WTC11 (cell line): ENCODE results near the gene DEFB126. TPM values are rescaled to one million over a fixed set of nuclear protein-coding genes. Genes with fewer than 3 reads are reported as not detected.

Source experiments
- ATAC-seq: fragments of 200-7000 bp; cut with Tn5 transposase; 2 replicates; pipeline ENCODE4 v1.10.0; 2021; ENCODE audit warnings: mild to moderate bottlenecking, moderate library complexity
- CTCF ChIA-PET: fragments of 300-600 bp; sonication (Branson Sonifier 250); formaldehyde crosslinking; loops from one replicate; lab custom pipeline; 2021; ENCODE audit warnings: antibody characterized with exemption; lab: Charles Lee
- POLR2A ChIA-PET: fragments of 350-600 bp; sonication (Branson Sonifier 250); formaldehyde crosslinking; loops from one replicate; lab custom pipeline; 2021; ENCODE audit warnings: antibody characterized with exemption; lab: Charles Lee
- DNase-seq: peaks from one replicate; pipeline ENCODE4 v3.0.0; 2021; ENCODE audit warnings: low spot score
- H3K27ac Mint-ChIP-seq: 2 replicates; pipeline ENCODE4 v1.8.0; 2021; ENCODE audit warnings: mixed read lengths
- H3K27me3 Mint-ChIP-seq: 2 replicates; pipeline ENCODE4 v1.8.0; 2021; ENCODE audit warnings: low read depth, mild to moderate bottlenecking, moderate library complexity, mixed read lengths
- H3K36me3 Mint-ChIP-seq: 2 replicates; pipeline ENCODE4 v1.8.0; 2021; ENCODE audit warnings: mixed read lengths
- H3K4me1 Mint-ChIP-seq: 2 replicates; pipeline ENCODE4 v1.8.0; 2022; ENCODE audit warnings: mixed read lengths
- H3K4me3 Mint-ChIP-seq: 2 replicates; pipeline ENCODE4 v1.8.0; 2021; ENCODE audit warnings: mild to moderate bottlenecking, moderate library complexity, mixed read lengths
- H3K9me3 Mint-ChIP-seq: 2 replicates; pipeline ENCODE4 v1.8.0; 2021; ENCODE audit warnings: mixed read lengths
- AFF4 ChIP-seq: sonication (generic); formaldehyde crosslinking; IDR thresholded peaks from 2 replicates; pipeline ENCODE4 v1.8.1; 2023; ENCODE audit warnings: mild to moderate bottlenecking, missing genetic modification reagents, borderline replicate concordance
- ATF6 ChIP-seq: sonication (generic); formaldehyde crosslinking; IDR thresholded peaks from 2 replicates; pipeline ENCODE4 v1.8.1; 2023; ENCODE audit warnings: mild to moderate bottlenecking, missing genetic modification reagents
- E2F4 ChIP-seq: sonication (generic); formaldehyde crosslinking; IDR thresholded peaks from 2 replicates; pipeline ENCODE4 v1.8.1; 2022; ENCODE audit warnings: low read depth, mild to moderate bottlenecking, moderate library complexity, missing genetic modification reagents, borderline replicate concordance
- E2F5 ChIP-seq: sonication (generic); formaldehyde crosslinking; IDR thresholded peaks from 2 replicates; pipeline ENCODE4 v1.8.1; 2022; ENCODE audit warnings: mild to moderate bottlenecking, moderate library complexity, missing genetic modification reagents
- FOXK1 ChIP-seq: sonication (generic); formaldehyde crosslinking; IDR thresholded peaks from 2 replicates; pipeline ENCODE4 v1.8.0; 2022; ENCODE audit warnings: mild to moderate bottlenecking, moderate library complexity, missing genetic modification reagents
- FOXP4 ChIP-seq: sonication (generic); formaldehyde crosslinking; IDR thresholded peaks from 2 replicates; pipeline ENCODE4 v1.8.0; 2022; ENCODE audit warnings: mild to moderate bottlenecking, missing genetic modification reagents
- GABPB1 ChIP-seq: sonication (generic); formaldehyde crosslinking; IDR thresholded peaks from 2 replicates; pipeline ENCODE4 v1.8.1; 2023; ENCODE audit warnings: mild to moderate bottlenecking, missing genetic modification reagents
- GRHL2 ChIP-seq: fragments of 250-450 bp; sonication (Bioruptor Pico); IDR thresholded peaks from 2 replicates; pipeline ENCODE4 v1.8.0; 2022; ENCODE audit warnings: mild to moderate bottlenecking, moderate library complexity; ENCODE audit not compliant: insufficient replicate concordance, severe bottlenecking
- MXD4 ChIP-seq: fragments of 250-450 bp; sonication (Bioruptor Pico); IDR thresholded peaks from 2 replicates; pipeline ENCODE4 v1.8.0; 2021; ENCODE audit warnings: mild to moderate bottlenecking, moderate library complexity, borderline replicate concordance
- MYBL2 ChIP-seq: sonication (generic); formaldehyde crosslinking; IDR thresholded peaks from 2 replicates; pipeline ENCODE4 v1.8.1; 2023; ENCODE audit warnings: mild to moderate bottlenecking, moderate library complexity, missing genetic modification reagents
- NFE2L1 ChIP-seq: sonication (generic); formaldehyde crosslinking; IDR thresholded peaks from 2 replicates; pipeline ENCODE4 v1.8.1; 2023; ENCODE audit warnings: missing genetic modification reagents
- RELA ChIP-seq: sonication (generic); formaldehyde crosslinking; IDR thresholded peaks from 2 replicates; pipeline ENCODE4 v1.8.1; 2022; ENCODE audit warnings: missing genetic modification reagents, mild to moderate bottlenecking, borderline replicate concordance
- TEAD1 ChIP-seq: sonication (generic); formaldehyde crosslinking; IDR thresholded peaks from 2 replicates; pipeline ENCODE4 v1.8.0; 2022; ENCODE audit warnings: mild to moderate bottlenecking, missing genetic modification reagents
- ZNF317 ChIP-seq: sonication (generic); formaldehyde crosslinking; IDR thresholded peaks from 2 replicates; pipeline ENCODE4 v1.8.1; 2023; ENCODE audit warnings: low read depth, mild to moderate bottlenecking, moderate library complexity, missing genetic modification reagents, borderline replicate concordance
- ZNF396 ChIP-seq: fragments of 250-450 bp; sonication (Bioruptor Pico); IDR thresholded peaks from 2 replicates; pipeline ENCODE4 v1.8.0; 2021; ENCODE audit warnings: mild to moderate bottlenecking, moderate library complexity, borderline replicate concordance
- ZNF423 ChIP-seq: fragments of 250-450 bp; sonication (Bioruptor Pico); IDR thresholded peaks from 2 replicates; pipeline ENCODE4 v2.1.2; 2022; ENCODE audit warnings: mild to moderate bottlenecking, moderate library complexity
- ZSCAN18 ChIP-seq: fragments of 250-450 bp; sonication (Bioruptor Pico); IDR thresholded peaks from 2 replicates; pipeline ENCODE4 v2.1.2; 2022; ENCODE audit warnings: mild to moderate bottlenecking, moderate library complexity
- total RNA-seq: library from RNA; stranded (reverse); gene quantifications from 3 replicates; pipeline ENCODE4 v1.2.3, GENCODE V29; 2021

The DEFB126 gene
- total RNA-seq, 1 experiment from 2014 or later = not detected

- Mint-ChIP-seq H3K4me3 (no peak overlapping the region), H3K36me3 (no peaks in the 10 kb centered on the region), H3K9me3 (no peaks in the 10 kb centered on the region)
- ATAC-seq = peak; percentile 34; the same call in 1 of the 2 replicates
- ChIA-PET POLR2A (no interaction called here), CTCF (interaction anchor here (1.4 kb wide), 1 partner anchor 8 kb away, joined by 11 read pairs; no protein-coding TSS in a partner anchor)
- TF ChIP-seq TEAD1 (no peak), E2F5 (CRISPR knock-in tag) (no peak), E2F4 (no peak), ZNF396 (CRISPR knock-in tag) (no peak), GABPB1 (CRISPR knock-in tag) (no peak), FOXK1 (CRISPR knock-in tag) (no peak), MYBL2 (CRISPR knock-in tag) (no peak), MXD4 (CRISPR knock-in tag) (no peak), RELA (CRISPR knock-in tag) (no peak), ZNF317 (no peak), FOXP4 (no peak), ATF6 (CRISPR knock-in tag) (no peak), ZNF423 (CRISPR knock-in tag) (no peak), ZSCAN18 (CRISPR knock-in tag) (no peak), GRHL2 (CRISPR knock-in tag) (no peak), NFE2L1 (CRISPR knock-in tag) (no peak)
- TF ChIP-seq, all 79 proteins: peak for 0
- no peak for DNase-seq
- Mint-ChIP-seq H3K27ac (no peak overlapping the region), H3K4me1 (peaks cover 14% of the 10 kb centered on the region), H3K27me3 (peaks cover 54% of the 10 kb centered on the region)
These were observed 3.5 kb downstream of the DEFB126 start for GRCh38 chr20:145877-146276.

- no peak for TF ChIP-seq AFF4 (CRISPR knock-in tag)
- Mint-ChIP-seq H3K27me3 (peaks cover 58% of the 10 kb centered on the region), H3K4me1 (no peaks in the 10 kb centered on the region), H3K27ac (no peak overlapping the region), H3K36me3 (no peaks in the 10 kb centered on the region), H3K9me3 (no peaks in the 10 kb centered on the region), H3K4me3 (no peak overlapping the region)
- DNase-seq (no peak), ATAC-seq (no peak)
- POLR2A ChIA-PET = no interaction called here
- CTCF ChIA-PET = interaction anchor here (1.4 kb wide), 1 partner anchor 14 kb away, joined by 3 read pairs; no protein-coding TSS in a partner anchor
These were observed 9.7 kb downstream of the DEFB126 start for GRCh38 chr20:152131-152530.
